ENCODE data around the gene SH2B2. TPM values are rescaled to one million over a fixed set of nuclear protein-coding genes. Genes with fewer than 3 reads are reported as not detected.
"Not testable (repeated sequence)": the region's sequence is repeated elsewhere in the genome, so short reads cannot be mapped to it uniquely, and the experiment has no call there.

The SH2B2 gene
- total and polyA plus RNA-seq, 4 experiments from 2014 or later, result 0.69 to 1.2 (median 0.79) TPM; not detected in 1

- H3K27ac Mint-ChIP-seq, result no peak overlapping the region
- no peak overlapping the region for H3K27ac ChIP-seq (ENCODE audit: low read depth, low read length)
- CTCF ChIA-PET (ENCODE audit: partially characterized antibody), result no interaction called here
- H3K27me3 Mint-ChIP-seq, result peaks cover 9 to 17% of the 10 kb centered on the region in 2 donors
- H3K27me3 ChIP-seq (ENCODE audit: insufficient read depth, low read length), result no peaks in the 10 kb centered on the region
- no peak overlapping the region for H3K4me3 Mint-ChIP-seq
- no peak for DNase-seq
- H3K4me1 ChIP-seq (ENCODE audit: insufficient read depth, low read length), result no peaks in the 10 kb centered on the region
- H3K9me3 Mint-ChIP-seq, result peaks cover 0 to 2% (median 0%) of the 10 kb centered on the region in 8 donors
- POLR2A ChIA-PET (ENCODE audit: partially characterized antibody), result no interaction called here
- intact Hi-C loops (cut with micrococcal nuclease), result no loop called here
- no peak overlapping the region for H3K4me3 ChIP-seq (ENCODE audit: low read length in 2 of 2)
- H3K4me1 Mint-ChIP-seq, result peaks cover 0 to 3% (median 0%) of the 10 kb centered on the region in 4 donors
- H3K36me3 ChIP-seq (ENCODE audit: insufficient read depth, low read length), result no peaks in the 10 kb centered on the region
- no peaks in the 10 kb centered on the region for H3K9me3 ChIP-seq (ENCODE audit: control insufficient read depth in 1 of 2, low read length in 2 of 2)
- H3K36me3 Mint-ChIP-seq, result no peaks in the 10 kb centered on the region
These were observed 33.0 kb downstream of the SH2B2 start for GRCh38 chr7:102319671-102320070.

GRCh38 chr7:102320181-102320580, 33.5 kb downstream of the SH2B2 start:
- no peaks in the 10 kb centered on the region for H3K4me1 ChIP-seq (ENCODE audit: insufficient read depth, low read length)
- no peak overlapping the region for H3K4me3 ChIP-seq (ENCODE audit: low read length in 2 of 2)
- Mint-ChIP-seq H3K4me3 (peak overlapping the region in 1 of 8 donors; percentile 15), H3K27me3 (peaks cover 9 to 17% of the 10 kb centered on the region in 2 donors), H3K36me3 (no peaks in the 10 kb centered on the region), H3K4me1 (peaks cover 0 to 3% (median 0%) of the 10 kb centered on the region in 4 donors), H3K9me3 (peaks cover 0 to 2% (median 0%) of the 10 kb centered on the region in 8 donors), H3K27ac (no peak overlapping the region)
- no peaks in the 10 kb centered on the region for H3K36me3 ChIP-seq (ENCODE audit: insufficient read depth, low read length)
- DNase-seq, result no peak
- no peaks in the 10 kb centered on the region for H3K9me3 ChIP-seq (ENCODE audit: control insufficient read depth in 1 of 2, low read length in 2 of 2)
- H3K27ac ChIP-seq (ENCODE audit: low read depth, low read length), result no peak overlapping the region
- POLR2A ChIA-PET (ENCODE audit: partially characterized antibody), result no interaction called here
- intact Hi-C loops (cut with micrococcal nuclease), result no loop called here
- CTCF ChIA-PET (ENCODE audit: partially characterized antibody), result no interaction called here
- no peaks in the 10 kb centered on the region for H3K27me3 ChIP-seq (ENCODE audit: insufficient read depth, low read length)

- Mint-ChIP-seq H3K36me3 (no peaks in the 10 kb centered on the region), H3K4me3 (peak overlapping the region in 2 of 8 donors; percentile 15 to 17), H3K9me3 (peaks cover 0 to 2% (median 0%) of the 10 kb centered on the region in 8 donors), H3K27me3 (peaks cover 9 to 17% of the 10 kb centered on the region in 2 donors), H3K4me1 (peaks cover 0 to 3% (median 0%) of the 10 kb centered on the region in 4 donors), H3K27ac (no peak overlapping the region)
- POLR2A ChIA-PET (ENCODE audit: partially characterized antibody), result no interaction called here
- Histone ChIP-seq H3K4me3 (ENCODE audit: low read length in 2 of 2) (no peak overlapping the region), H3K9me3 (ENCODE audit: control insufficient read depth in 1 of 2, low read length in 2 of 2) (no peaks in the 10 kb centered on the region), H3K27ac (ENCODE audit: low read depth, low read length) (no peak overlapping the region), H3K27me3 (ENCODE audit: insufficient read depth, low read length) (no peaks in the 10 kb centered on the region), H3K36me3 (ENCODE audit: insufficient read depth, low read length) (no peaks in the 10 kb centered on the region), H3K4me1 (ENCODE audit: insufficient read depth, low read length) (no peaks in the 10 kb centered on the region)
- CTCF ChIA-PET (ENCODE audit: partially characterized antibody), result no interaction called here
- no peak for DNase-seq
- intact Hi-C loops (cut with micrococcal nuclease), result no loop called here
These were observed 34.1 kb downstream of the SH2B2 start for GRCh38 chr7:102320601-102321350.

GRCh38 chr7:102321351-102322201, 34.9 kb downstream of the SH2B2 start:
- Mint-ChIP-seq H3K4me1 (peaks cover 0 to 3% (median 0%) of the 10 kb centered on the region in 4 donors), H3K9me3 (peaks cover 0 to 2% (median 0%) of the 10 kb centered on the region in 8 donors), H3K36me3 (no peaks in the 10 kb centered on the region), H3K27me3 (peaks cover 9 to 17% of the 10 kb centered on the region in 2 donors), H3K27ac (no peak overlapping the region), H3K4me3 (peak overlapping the region in 1 of 8 donors; percentile 26)
- H3K9me3 ChIP-seq (ENCODE audit: control insufficient read depth in 1 of 2, low read length in 2 of 2), result no peaks in the 10 kb centered on the region
- CTCF ChIA-PET (ENCODE audit: partially characterized antibody), result no interaction called here
- POLR2A ChIA-PET (ENCODE audit: partially characterized antibody), result no interaction called here
- no peaks in the 10 kb centered on the region for H3K36me3 ChIP-seq (ENCODE audit: insufficient read depth, low read length)
- no peaks in the 10 kb centered on the region for H3K27me3 ChIP-seq (ENCODE audit: insufficient read depth, low read length)
- no peak overlapping the region for H3K4me3 ChIP-seq (ENCODE audit: low read length in 2 of 2)
- H3K27ac ChIP-seq (ENCODE audit: low read depth, low read length), result no peak overlapping the region
- intact Hi-C loops (cut with micrococcal nuclease), result no loop called here
- no peaks in the 10 kb centered on the region for H3K4me1 ChIP-seq (ENCODE audit: insufficient read depth, low read length)
- DNase-seq, result no peak

GRCh38 chr7:102322202-102322715, 35.6 kb downstream of the SH2B2 start:
- Histone ChIP-seq H3K27me3 (ENCODE audit: insufficient read depth, low read length) (no peaks in the 10 kb centered on the region), H3K27ac (ENCODE audit: low read depth, low read length) (no peak overlapping the region), H3K36me3 (ENCODE audit: insufficient read depth, low read length) (no peaks in the 10 kb centered on the region), H3K9me3 (ENCODE audit: control insufficient read depth in 1 of 2, low read length in 2 of 2) (no peaks in the 10 kb centered on the region), H3K4me3 (ENCODE audit: low read length in 2 of 2) (no peak overlapping the region), H3K4me1 (ENCODE audit: insufficient read depth, low read length) (no peaks in the 10 kb centered on the region)
- ChIA-PET POLR2A (ENCODE audit: partially characterized antibody) (no interaction called here), CTCF (ENCODE audit: partially characterized antibody) (no interaction called here)
- H3K27me3 Mint-ChIP-seq, result peaks cover 9 to 20% of the 10 kb centered on the region in 2 donors
- H3K9me3 Mint-ChIP-seq, result peaks cover 0 to 2% (median 0%) of the 10 kb centered on the region in 8 donors
- H3K36me3 Mint-ChIP-seq, result no peaks in the 10 kb centered on the region
- no peak overlapping the region for H3K27ac Mint-ChIP-seq
- intact Hi-C loops (cut with micrococcal nuclease), result no loop called here
- no peak for DNase-seq
- H3K4me1 Mint-ChIP-seq, result peaks cover 0 to 3% (median 0%) of the 10 kb centered on the region in 4 donors
- no peak overlapping the region for H3K4me3 Mint-ChIP-seq

- no peak for DNase-seq
- POLR2A ChIA-PET (ENCODE audit: partially characterized antibody), result no interaction called here
- intact Hi-C loops (cut with micrococcal nuclease), result no loop called here
- Histone ChIP-seq H3K4me3 (ENCODE audit: low read length in 2 of 2) (no peak overlapping the region), H3K4me1 (ENCODE audit: insufficient read depth, low read length) (no peaks in the 10 kb centered on the region), H3K9me3 (ENCODE audit: control insufficient read depth in 1 of 2, low read length in 2 of 2) (no peaks in the 10 kb centered on the region), H3K36me3 (ENCODE audit: insufficient read depth, low read length) (no peaks in the 10 kb centered on the region), H3K27me3 (ENCODE audit: insufficient read depth, low read length) (no peaks in the 10 kb centered on the region), H3K27ac (ENCODE audit: low read depth, low read length) (no peak overlapping the region)
- Mint-ChIP-seq H3K9me3 (peaks cover 0 to 2% (median 0%) of the 10 kb centered on the region in 8 donors), H3K27ac (no peak overlapping the region), H3K4me1 (peaks cover 0 to 3% (median 0%) of the 10 kb centered on the region in 4 donors), H3K4me3 (no peak overlapping the region), H3K27me3 (peaks cover 17 to 25% of the 10 kb centered on the region in 2 donors), H3K36me3 (no peaks in the 10 kb centered on the region)
- CTCF ChIA-PET (ENCODE audit: partially characterized antibody), result no interaction called here
These were observed 37.2 kb downstream of the SH2B2 start for GRCh38 chr7:102323914-102324195.

GRCh38 chr7:102325106-102325505, 38.4 kb downstream of the SH2B2 start:
- intact Hi-C loops (cut with micrococcal nuclease); DNase-seq; H3K4me3 ChIP-seq (ENCODE audit: low read length in 2 of 2); H3K4me1 ChIP-seq (ENCODE audit: insufficient read depth, low read length); H3K27me3 ChIP-seq (ENCODE audit: insufficient read depth, low read length); H3K9me3 Mint-ChIP-seq; H3K27ac ChIP-seq (ENCODE audit: low read depth, low read length); H3K36me3 Mint-ChIP-seq; POLR2A ChIA-PET (ENCODE audit: partially characterized antibody); H3K36me3 ChIP-seq (ENCODE audit: insufficient read depth, low read length); CTCF ChIA-PET (ENCODE audit: partially characterized antibody); H3K4me3 Mint-ChIP-seq; H3K4me1 Mint-ChIP-seq; H3K9me3 ChIP-seq (ENCODE audit: control insufficient read depth in 1 of 2, low read length in 2 of 2); H3K27ac Mint-ChIP-seq: not testable (repeated sequence)
- H3K27me3 Mint-ChIP-seq, result peaks cover 17 to 25% of the 10 kb centered on the region in 2 donors
